ENCODE results near the gene SKI.
"Not testable (repeated sequence)": the region's sequence is repeated elsewhere in the genome, so short reads cannot be mapped to it uniquely, and the experiment has no call there.

Gene SKI

DNA sequence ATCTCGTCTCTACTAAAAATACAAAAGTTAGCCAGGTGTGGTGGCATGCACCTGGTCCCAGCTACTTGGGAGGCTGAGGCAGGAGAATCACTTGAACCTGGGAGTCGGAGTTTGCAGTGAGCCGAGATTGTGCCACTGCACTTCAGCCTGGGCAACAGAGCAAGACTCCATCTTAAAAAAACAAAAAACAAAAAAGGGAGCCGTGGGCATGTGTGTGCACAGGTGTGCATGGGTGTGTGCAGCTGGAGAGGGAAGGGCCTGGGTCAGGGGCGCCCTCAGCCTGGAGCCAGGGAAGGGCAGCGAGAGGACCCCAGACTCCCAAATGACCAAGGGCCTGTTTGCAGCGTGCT, 18.9 kb downstream of the SKI start:
- DNase-seq = not testable (repeated sequence)

DNA sequence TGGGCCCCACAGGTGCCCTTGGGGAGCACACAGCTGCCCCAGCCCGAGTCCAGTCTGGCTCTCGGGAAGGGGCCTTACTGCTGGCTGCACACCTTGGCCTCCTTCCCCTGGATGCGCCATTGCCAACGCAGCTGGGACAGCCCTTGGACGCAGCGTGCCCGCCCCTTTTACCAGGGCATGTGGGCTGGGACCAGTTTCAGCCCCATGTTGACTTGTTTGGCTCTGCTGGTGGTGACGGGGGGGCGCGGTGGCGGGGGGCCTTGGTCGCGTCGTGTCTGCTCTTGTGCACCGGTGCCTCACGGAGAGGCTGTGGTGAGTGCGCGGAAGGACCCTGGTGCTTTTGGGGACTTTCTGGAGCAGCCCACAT, 19.6 kb downstream of the SKI start:
- DNase-seq = no peak

DNA sequence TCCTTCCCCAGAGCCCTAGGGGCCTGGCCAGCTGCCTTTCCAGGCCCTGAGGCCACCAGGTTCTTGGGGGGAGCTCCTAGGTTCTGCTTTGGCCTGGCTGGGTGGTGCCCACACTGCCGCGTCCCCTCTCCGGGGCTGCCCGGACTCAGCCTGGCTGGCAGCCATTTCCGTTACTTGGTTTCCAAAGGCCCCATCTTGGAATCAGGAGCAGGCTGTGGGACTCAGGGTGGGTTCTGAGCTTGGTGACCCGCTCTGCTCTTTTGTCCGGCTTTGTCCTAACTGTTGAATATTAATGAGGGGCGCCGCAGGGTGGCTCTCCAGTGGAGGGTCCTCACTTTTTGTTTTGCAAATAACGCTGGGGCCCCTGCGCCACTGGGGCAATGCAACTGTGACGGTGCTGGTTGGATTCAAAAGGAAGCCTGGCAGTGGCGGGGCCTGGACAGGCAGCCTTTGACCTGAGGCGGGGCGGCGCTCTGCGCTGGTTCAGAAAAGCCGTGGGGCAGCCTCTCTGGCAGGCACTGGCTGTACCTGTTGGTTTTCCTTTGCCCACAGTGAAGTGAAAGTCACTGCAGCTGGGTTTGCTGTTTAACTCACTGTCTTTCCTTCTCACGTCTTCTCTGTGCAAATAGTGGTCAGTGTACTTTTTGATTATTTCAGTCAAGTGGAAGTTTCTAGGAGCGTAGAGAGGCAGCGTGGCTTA, 20.2 kb downstream of the SKI start:
- no peak for DNase-seq

DNA sequence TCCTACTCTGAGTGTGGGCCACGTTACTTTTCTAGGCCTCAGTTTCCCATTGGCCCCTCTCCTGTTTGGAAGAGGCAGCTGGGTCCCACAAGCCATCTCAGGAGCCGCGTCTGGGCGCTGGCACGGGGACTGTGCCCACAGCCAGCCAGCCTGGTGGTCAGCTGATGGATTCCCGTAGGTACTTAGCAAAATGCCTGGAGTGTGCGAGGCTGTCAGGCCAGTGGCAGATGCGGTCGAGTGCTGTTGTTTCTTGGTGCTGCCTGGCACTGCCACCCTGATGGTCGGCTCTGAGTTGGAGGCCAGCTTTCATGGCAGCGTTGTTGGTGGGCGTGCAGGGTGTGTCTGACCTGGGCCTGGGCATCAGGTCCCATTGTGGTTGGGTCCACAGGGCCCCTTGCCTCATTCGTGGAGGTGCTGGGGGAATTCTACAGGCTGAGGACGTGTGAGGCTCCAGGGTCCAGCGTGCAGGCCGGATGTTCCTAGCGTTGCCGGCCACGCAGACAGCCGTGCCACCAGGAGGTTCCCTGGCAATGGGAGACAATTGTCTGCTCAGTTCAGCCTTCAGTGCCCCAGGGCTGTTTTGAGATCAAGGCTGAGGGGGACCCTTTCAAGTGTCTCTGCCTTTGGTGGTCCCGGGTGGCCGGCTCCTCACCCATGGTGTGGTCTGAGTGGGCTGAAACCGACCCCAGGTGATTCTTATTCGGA, 20.9 kb downstream of the SKI start:
- no peak for DNase-seq

DNA sequence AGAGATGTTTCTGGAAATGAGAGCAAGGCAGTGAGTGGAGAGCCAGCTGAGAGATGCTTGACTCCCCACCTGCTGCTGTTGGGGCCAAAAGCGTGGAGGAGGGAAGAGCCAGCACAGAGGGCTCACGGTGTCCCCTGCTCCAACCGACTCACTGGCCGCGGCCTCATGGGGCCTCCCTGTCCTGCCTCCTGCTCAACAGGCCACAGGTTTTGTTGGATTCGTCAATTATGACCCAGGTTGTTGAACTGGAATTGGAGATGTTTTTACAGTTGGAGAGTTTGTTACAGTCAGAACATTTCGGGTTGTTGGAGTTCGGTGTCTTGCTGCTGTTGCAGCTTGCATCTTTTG, 21.4 kb downstream of the SKI start:
- no peak for DNase-seq

DNA sequence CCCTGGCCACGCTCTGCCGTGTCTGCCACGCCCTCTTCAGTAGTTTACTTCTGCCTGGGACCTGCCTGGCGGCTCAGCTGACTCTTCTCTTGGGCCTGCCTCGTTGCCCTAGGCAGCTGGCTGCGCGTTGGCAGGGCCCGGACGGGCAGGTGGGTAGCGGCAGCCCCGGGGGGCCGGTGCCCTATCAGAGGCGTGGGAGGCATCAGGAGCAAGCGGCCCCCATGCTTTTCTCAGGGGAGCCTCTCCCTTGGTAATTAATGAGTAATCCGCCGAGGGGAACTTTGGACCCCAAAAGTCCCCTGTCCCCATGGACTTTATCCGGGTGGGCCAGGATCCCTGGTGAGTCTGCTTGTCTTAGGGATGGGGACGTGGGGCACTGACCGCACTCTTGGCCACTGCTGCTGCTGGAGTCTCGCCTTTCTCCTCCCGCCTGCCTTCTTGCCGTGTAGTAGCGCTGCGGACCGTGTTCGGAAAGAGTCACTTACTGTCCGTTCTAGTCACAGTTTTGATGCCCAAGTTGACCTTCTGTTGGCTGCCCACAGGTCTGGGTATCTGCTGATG, 22.7 kb downstream of the SKI start:
- DNase-seq = no peak

DNA sequence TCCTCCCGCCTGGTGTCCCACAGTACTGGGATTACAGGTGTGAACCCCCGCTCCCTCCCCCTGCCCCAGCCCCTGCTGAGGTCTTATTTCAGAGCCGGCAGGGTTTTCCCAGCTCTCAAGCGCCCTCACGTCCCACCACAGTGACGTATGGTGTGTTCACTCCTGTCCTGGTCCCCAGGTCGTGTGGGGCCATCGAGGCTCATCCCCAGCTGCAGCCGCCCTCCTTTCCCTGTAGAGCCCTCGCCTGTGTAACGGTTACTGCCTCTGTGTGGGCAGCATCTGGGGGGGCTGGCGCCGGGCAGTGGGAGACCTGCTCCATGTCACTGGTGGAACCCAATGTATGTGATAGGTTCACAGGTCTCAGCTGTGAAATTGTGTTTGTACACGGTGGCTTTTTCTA, 23.2 kb downstream of the SKI start:
- DNase-seq = no peak

DNA sequence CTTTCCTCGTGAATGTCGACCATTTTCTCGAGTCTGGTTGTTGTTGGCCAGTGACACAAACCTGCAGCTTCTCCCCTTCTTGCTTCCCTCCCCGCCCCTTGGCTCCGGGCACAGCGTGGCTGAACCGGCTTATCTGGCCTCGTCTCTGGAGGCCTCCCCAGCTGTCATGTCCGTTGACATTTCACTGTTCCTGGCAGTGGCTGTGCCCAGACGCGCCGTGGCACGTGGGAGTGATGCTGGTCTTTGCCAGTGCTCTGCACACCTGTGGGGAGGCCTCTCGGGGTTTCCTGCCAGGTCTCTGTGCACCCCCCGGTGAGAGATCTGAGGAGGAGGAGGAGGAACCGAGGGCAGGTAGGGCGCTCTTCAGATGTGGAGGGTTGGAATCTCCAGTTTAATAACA, 23.7 kb downstream of the SKI start:
- DNase-seq = no peak

DNA sequence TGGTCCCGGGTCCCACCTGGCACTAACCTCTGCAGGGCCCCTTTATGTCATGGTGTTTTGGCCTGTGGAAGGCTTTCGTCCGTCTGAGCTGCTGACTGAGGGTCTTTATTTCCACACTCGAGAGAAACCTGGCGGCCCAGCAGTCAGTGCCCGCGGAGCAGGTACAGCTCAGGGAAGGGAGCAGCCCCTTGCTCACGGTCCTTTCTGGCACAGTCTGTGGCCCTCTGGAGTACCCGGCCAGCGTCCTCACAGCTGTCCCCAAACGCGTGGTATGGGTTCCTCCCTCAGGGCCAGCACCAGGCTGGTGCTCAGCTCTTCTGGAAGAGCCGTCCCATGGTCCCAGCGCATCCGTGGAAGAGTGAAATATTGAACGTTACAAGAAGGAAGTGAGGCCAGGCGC, 24.3 kb downstream of the SKI start:
- DNase-seq = no peak

DNA sequence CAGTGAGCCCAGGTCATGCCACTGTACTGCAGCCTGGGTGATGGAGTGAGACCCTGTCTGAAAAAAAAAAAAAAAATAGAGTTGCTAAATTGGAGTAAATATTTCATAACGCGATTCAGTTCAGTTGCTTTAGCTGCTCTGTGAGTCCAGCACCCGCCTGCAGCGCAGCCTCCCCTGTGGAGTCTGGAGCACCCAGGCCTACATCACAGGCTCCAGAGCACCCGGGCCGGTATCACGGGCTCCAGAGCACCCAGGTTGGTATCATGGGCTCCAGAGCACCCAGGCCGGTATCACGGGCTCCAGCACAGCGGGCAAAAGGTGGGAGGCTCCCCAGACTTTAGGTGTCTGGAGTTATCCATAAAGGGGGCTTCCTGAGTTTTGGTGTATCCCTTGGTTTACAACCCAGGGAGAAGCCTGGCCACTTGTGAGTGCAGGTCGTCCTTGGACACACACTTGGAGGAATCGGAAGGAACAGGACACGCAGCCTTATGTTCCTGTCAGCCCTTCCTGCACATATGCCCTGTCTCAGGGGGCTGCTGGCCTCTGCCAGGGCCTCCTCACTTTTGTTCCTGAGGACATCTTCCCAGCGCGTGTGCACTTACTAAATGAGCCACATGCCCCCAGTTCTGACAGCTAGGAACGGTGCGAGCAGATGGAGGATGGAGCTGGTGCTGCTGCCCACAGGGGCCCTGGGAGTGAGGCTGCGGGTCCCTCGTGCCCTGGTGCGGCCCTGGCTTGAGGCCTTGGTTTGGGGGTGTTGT, 25.1 kb downstream of the SKI start:
- DNase-seq = no peak

DNA sequence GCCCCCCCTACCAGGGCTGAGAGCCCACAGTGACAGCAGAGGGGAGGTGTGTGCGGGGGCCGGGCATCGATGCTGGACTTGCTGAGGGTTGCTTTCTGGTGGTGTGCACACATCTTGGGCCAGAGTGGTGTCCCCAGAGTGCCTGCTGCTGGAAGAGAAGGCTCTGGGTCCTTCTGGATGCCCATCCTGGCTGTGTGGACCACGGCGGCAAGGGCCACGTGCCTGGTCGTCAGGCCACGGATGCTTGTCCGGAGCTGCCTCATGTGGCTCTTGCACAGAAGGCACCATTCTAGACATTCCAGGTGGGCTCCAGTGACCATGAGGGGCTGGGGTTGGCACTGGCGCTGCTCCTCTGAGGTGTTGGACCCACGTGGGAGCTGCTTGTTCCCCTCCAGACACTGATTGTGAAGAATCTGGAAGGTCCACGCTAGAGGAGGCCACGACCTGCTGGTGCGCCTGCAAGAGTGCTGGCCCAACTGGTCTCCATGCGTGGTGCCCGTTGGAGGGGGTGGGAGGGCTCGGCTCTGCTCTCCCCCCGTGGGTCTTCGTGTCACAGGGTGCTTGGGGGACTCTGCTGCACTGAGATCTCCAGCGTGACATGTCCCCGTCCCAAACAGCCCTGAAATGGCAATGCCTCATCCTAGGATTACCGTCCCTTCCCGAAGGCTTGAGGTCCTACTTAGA, 25.8 kb downstream of the SKI start:
- no peak for DNase-seq

DNA sequence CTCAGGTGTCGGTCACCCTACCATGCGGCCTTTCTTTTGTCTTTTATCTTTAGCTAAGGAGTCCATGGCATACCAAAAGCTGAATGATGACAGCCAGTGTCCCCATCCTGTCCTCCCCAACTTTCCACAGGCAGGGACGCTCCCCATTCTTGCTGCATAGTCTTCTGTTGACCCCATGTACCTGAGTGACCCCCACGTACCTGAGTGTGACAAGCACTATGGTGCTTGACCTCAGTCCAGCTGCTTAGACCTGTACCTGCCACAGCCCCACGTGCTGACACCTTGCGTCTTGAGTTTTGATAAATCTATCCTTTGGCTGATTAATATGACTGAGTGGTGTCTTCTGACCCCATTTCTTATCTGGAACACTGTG, 26.9 kb downstream of the SKI start:
- no peak for DNase-seq

DNA sequence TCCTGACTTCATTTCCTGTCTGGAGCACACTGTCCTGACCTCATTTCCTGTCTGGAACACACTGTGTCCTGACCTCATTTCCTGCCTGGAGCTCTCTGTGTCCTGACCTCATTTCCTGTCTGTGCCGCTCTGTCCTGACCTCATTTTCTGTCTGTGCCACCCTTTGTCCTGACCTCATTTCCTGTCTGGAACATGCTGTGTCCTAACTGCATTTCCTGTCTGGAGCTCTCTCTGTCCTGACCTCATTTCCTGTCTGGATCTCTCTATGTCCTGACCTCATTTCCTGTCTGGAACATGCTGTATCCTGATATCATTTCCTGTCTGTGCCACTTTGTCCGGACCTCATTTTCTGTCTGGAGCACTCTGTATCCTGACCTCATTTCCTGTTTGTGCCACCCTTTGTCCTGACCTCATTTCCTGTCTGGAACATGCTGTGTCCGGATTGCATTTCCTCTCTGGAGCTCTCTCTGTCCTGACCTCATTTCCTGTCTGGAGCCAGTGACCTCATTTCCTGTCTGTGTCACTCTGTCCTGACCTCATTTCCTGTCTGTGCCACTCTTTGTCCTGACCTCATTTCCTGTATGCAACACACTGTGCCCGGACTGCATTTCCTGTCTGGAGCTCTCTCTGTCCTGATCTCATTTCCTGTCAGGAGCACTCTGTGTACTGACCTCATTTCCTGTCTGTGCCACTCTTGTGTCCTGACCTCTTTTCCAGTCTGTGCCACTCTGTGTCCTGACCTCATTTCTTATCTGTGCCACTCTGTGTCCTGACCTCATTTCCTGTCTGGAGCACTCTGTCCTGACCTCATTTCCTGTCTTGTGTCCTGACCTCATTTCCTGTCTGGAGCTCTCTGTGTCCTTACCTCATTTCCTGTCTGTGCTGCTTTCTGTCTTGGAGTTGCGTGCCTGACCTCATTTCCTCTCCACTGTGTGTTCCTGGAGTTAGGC, 27.6 kb downstream of the SKI start:
- peak; percentile 69 for DNase-seq

DNA sequence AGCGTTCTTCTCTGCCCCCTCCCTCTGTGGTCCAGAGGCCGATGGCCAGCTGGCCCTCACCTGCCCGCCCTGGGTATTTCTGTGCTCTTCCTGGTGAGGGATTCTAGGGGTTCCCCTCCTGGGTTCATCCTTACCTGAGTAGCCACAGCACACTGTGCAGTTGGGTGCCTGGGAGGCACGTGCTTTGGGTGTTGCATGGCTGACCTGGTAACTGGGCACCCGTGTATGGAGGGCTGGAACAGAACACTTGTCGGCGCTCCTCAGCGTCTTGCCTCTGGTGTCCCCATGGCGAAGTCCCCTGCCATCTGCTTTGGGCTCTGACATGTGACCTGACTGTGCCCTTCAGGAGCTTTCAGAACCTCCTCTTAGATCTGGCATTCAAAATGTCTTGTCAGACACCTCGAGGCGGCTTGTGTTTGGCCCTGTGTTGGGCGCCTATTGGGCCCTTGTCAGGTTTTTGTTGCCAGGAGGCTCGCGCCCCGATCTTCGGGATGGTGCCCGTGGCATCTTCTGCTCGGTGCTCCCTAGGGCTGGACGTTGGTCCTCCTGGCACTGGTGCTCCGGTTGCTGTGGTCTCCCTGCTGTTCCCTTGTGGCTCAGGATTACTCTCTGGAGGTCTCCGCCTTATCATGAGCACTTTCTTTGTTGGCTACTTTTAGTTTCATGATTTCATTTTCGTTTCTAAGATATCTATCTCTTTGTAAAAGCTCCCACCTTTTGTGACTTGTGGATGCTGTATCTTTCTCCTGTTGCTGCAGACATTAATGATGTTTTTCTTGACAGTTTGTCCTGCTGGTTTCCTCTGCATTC, 28.5 kb downstream of the SKI start:
- no peak for DNase-seq

DNA sequence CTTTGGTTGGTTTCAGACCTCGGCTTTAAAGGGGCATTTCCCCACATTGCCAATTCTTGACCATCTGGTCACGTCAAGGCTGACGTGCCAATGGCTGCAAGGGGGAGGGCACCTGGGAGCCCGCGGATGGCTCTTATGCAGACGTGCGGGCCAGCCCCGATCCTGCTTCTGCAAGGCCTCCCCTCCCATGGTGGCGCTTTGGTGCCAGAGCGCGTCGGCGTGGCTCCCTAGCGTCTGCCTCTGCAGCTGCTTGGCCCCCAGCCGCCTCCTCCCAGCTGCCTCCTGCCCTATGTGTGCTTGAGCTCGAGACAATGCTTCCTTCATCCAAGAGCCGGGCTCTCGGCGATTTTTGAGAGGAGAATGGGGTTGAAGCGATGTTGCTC, 29.1 kb downstream of the SKI start:
- no peak for DNase-seq

DNA sequence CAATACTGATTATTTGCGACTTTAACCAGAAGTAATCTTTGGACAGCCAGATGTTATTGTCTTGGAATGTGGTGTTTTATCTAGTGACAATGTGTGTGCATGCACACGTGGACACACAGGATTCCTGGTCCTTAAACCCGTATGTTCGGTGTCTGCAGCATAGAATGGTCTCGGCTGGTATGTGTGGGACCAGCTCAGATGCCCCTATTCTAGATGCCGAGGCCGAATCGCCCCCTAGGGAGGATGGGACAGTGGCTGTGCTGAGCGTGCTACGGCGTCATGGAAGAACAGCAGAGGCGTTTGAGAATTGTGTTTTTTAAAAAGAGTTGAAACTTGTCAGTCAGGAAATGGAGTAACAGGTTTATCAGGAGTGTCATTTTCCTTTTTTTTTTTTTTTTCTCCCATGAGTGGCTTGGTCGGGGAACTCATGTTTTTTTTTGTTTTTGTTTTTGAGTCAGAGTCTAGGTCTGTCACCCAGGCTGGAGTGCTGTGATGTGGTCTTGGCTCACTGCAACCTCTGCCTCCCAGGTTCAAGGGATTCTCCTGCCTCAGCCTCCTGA, 30.1 kb downstream of the SKI start:
- DNase-seq = no peak

DNA sequence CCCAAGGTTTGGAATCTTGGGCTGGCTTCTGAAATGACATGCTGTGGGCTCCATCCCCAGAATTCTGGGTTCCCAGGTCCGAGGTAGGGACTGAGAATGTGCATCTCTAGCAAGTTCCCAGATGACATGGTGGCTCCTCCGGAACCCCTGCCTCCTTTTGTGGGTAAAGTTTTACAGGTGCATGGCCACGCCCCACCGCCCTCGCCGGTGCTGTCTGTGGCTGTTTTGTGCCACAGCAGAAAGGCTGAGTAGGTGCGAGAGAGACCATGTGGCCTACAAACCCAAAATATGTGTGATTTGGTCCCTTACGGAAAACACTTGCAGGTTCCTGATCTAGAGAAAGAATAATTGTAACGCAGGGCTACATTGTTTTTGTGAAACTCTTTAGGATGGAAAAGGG, 30.9 kb downstream of the SKI start:
- DNase-seq = no peak

DNA sequence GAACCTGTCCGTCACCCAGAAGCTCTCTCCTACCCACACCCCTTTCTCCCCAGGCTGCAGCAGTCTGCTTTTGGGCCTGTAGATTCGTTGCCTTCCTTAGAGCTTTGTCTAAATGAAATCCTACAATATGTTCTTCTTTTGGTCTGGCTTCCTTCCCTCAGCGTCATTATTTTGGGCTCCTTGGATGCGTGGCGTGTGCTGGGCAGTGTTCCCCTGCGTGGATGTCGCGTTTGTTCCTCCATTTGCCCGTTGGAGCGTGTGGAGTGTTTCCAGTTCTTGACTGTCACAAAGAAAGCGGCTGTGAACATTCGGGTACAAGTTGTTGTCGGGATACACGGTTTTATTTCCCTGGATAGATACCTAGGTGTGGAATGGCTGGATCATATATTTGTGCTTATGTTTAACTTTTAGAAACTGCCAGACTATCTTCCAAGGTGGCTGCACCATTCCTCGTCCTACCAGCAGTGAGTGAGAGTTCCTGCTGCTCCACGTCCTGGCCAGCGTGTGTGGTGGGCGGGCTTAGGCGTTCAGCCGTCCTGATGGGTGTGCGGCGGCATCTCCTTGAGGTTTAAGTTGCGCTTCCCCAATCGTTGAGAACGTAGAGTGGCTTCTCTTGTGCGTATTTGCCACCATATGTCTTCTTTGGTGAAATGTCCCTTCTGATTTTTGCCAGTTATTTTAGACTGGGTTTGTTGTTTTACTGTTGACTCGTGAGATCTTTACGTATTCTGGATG, 31.7 kb downstream of the SKI start:
- DNase-seq = no peak

DNA sequence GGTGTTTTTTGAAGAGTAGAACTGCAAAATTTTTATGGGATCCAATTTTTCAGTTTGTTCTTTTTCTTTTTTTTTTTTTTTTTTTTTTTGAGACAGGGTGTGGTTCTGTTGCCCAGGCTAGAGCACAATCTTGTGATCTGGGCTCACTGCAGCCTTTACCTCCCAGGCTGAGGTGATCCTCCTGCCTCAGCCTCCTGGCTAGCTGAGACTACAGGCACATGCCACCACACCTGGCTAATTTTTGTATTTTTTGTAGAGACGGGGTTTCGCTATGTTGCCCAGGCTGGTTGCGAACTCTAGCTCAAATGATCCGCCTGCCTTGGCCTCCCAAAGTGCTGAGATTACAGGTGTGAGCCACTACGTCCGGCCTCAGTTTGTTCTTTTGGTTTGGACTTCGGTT, 32.4 kb downstream of the SKI start:
- not testable (repeated sequence) for DNase-seq

DNA sequence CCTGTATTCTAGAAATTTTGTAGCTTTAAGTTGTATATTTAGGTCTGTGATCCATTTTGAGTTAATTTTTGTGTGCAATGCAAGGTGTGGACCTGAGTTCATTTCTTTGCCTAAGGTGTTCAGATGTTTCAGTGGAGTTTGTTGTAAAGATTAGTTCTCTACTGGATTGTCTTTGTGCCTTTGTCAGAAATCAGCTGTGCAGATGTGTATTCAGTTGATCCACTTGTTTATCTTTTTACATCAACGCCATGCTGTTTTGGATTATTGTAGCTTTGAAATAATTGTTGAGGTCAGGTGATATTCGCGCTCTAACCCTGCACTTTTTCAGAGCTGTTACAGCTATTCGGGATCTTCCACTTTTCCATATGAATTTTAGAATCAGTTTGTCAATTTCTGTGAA, 32.8 kb downstream of the SKI start:
- no peak for DNase-seq

Measured in fibroblast of skin of scalp (primary cell).